Left cardiac atrium (tissue), 4 donors: ENCODE results near the gene KISS1R. TPM values are rescaled to one million over a fixed set of nuclear protein-coding genes. Genes with fewer than 3 reads are reported as not detected.
"Not testable (repeated sequence)": the region's sequence is repeated elsewhere in the genome, so short reads cannot be mapped to it uniquely, and the experiment has no call there.

Experiments
- ATAC-seq, 2 donors: fragments of 200-7000 bp; cut with Tn5 transposase; one replicate each; pipeline ENCODE4 v1.9.1; 2020; ENCODE audit warnings: mild to moderate bottlenecking in 2 of 2, moderate library complexity in 2 of 2
- DNase-seq: peaks from one replicate; pipeline ENCODE4 v3.0.0-alpha.2; 2020
- intact Hi-C, 2 donors: fragments of 100-400 bp; cut with DNase I; formaldehyde crosslinking; loops; one replicate each; pipeline versions ENCODE4 v1.14.1 to v1.15.1; 2022 to 2023
- total RNA-seq, 2 donors: library from RNA; stranded (reverse); fragmentation: NEBNext Ultra II Directional; extraction: Animal tissue kit (Norgen Biotek cat#: 25700); gene quantifications; one replicate each; pipeline ENCODE4 v1.2.1, GENCODE V29; 2021
- donor health status: DM: no; HTN: yes; CAD: no.
- donor health status: DM: no; HTN: yes; CAD: no; lungs with severe emphysema.
- donor health status: DM: yes; HTN: yes; CAD: no.
- donor health status: Dilated cardiomyopathy.

KISS1R gene
- total RNA-seq, 2 donors from 2014 or later, result not detected

- DNase-seq, result no peak
- intact Hi-C loops, result no loop called here
- no peak for ATAC-seq
Measured at GRCh38 chr19:945401-946252, 28.5 kb downstream of the KISS1R start.

GRCh38 chr19:947090-947706 lies 30.1 kb downstream of the KISS1R start:
- ATAC-seq (no peak), DNase-seq (no peak)
- intact Hi-C loops, result no loop called here

GRCh38 chr19:947707-948539 lies 30.8 kb downstream of the KISS1R start:
- intact Hi-C loops, result no loop called here
- ATAC-seq, result peak; percentile 65 to 74
- peak; percentile 59 for DNase-seq

- ATAC-seq (no peak), DNase-seq (no peak)
- intact Hi-C loops, result no loop called here
Measured at GRCh38 chr19:948842-949496, 31.8 kb downstream of the KISS1R start.

- ATAC-seq, result no peak
- intact Hi-C loops, result no loop called here
- no peak for DNase-seq
Measured at GRCh38 chr19:950352-951066, 33.4 kb downstream of the KISS1R start.

- ATAC-seq (no peak), DNase-seq (no peak)
- intact Hi-C loops, result no loop called here
Measured at GRCh38 chr19:952049-952679, 35.0 kb downstream of the KISS1R start.

- DNase-seq (no peak), ATAC-seq (peak in 1 of 2 donors; percentile 32)
- intact Hi-C loops, result no loop called here
Measured at GRCh38 chr19:952680-953444, 35.7 kb downstream of the KISS1R start.

- no peak for DNase-seq
- intact Hi-C loops, result no loop called here
- ATAC-seq, result no peak
Measured at GRCh38 chr19:953445-954271, 36.5 kb downstream of the KISS1R start.

GRCh38 chr19:954272-954671 lies 37.1 kb downstream of the KISS1R start:
- ATAC-seq (no peak), DNase-seq (no peak)
- intact Hi-C loops, result no loop called here

- ATAC-seq (no peak), DNase-seq (no peak)
- intact Hi-C loops, result no loop called here
Measured at GRCh38 chr19:954672-955494, 37.8 kb downstream of the KISS1R start.

GRCh38 chr19:955803-956765 lies 39.0 kb downstream of the KISS1R start:
- ATAC-seq (no peak), DNase-seq (no peak)
- intact Hi-C loops, result no loop called here

GRCh38 chr19:956766-957440 lies 39.8 kb downstream of the KISS1R start:
- intact Hi-C loops, result no loop called here
- ATAC-seq (no peak), DNase-seq (no peak)

GRCh38 chr19:957578-957977 lies 40.4 kb downstream of the KISS1R start:
- ATAC-seq, intact Hi-C loops, DNase-seq: not testable (repeated sequence)
